Natural killer cell (primary cell): ENCODE results near the gene ULK4. TPM values are rescaled to one million over a fixed set of nuclear protein-coding genes. Genes with fewer than 3 reads are reported as not detected.

Source experiments
- ATAC-seq, 3 donors: fragments of 150-1000 bp in 2 of 3; fragments of 200-7000 bp in 1 of 3; cut with Tn5 transposase; 1 replicate in 1 of 3; 2 replicates in 2 of 3; pipeline ENCODE4 v1.10.0; 2021; ENCODE audit warnings: mild to moderate bottlenecking in 2 of 3, moderate library complexity in 2 of 3
- DNase-seq, 2 donors: peaks; one replicate each; pipeline versions ENCODE4 v3.0.0 to v3.0.0-alpha.2; 2013 to 2021; ENCODE audit warnings: mixed read lengths in 1 of 2
- H3K27ac ChIP-seq: one replicate; pipeline ENCODE4 v1.5.1; 2013; ENCODE audit warnings: mild to moderate bottlenecking, low read length
- H3K27me3 ChIP-seq: one replicate; pipeline ENCODE4 v1.6.1; 2013; ENCODE audit warnings: low read length; ENCODE audit not compliant: control insufficient read depth, insufficient read depth
- H3K36me3 ChIP-seq: one replicate; pipeline ENCODE4 v1.6.1; 2013; ENCODE audit warnings: low read length; ENCODE audit not compliant: control insufficient read depth, insufficient read depth
- H3K4me1 ChIP-seq: one replicate; pipeline ENCODE4 v1.6.1; 2013; ENCODE audit warnings: low read length; ENCODE audit not compliant: control insufficient read depth, insufficient read depth
- H3K4me3 ChIP-seq: one replicate; pipeline ENCODE4 v1.5.1; 2013; ENCODE audit warnings: low read length
- H3K9me3 ChIP-seq: one replicate; pipeline ENCODE4 v1.6.1; 2013; ENCODE audit warnings: low read length; ENCODE audit not compliant: control insufficient read depth, insufficient read depth
- H3K27ac Mint-ChIP-seq, 2 donors: one replicate each; pipeline ENCODE4 v1.8.0; 2022; ENCODE audit warnings: mild to moderate bottlenecking in 2 of 2, mixed read lengths in 2 of 2, moderate library complexity in 1 of 2
- H3K27me3 Mint-ChIP-seq, 2 donors: one replicate each; pipeline ENCODE4 v1.8.0; 2022; ENCODE audit warnings: low read depth in 2 of 2, mixed read lengths in 2 of 2
- H3K36me3 Mint-ChIP-seq: one replicate; pipeline ENCODE4 v1.8.0; 2022; ENCODE audit warnings: mixed read lengths
- H3K4me1 Mint-ChIP-seq, 2 donors: one replicate each; pipeline ENCODE4 v1.8.0; 2022; ENCODE audit warnings: mixed read lengths in 2 of 2
- H3K4me3 Mint-ChIP-seq: one replicate; pipeline ENCODE4 v1.8.0; 2022; ENCODE audit warnings: mild to moderate bottlenecking, moderate library complexity, mixed read lengths
- H3K9me3 Mint-ChIP-seq, 2 donors: one replicate each; pipeline ENCODE4 v1.8.0; 2022; ENCODE audit warnings: mixed read lengths in 2 of 2
- CTCF ChIP-seq: fragments of 200-600 bp; IDR thresholded peaks from one replicate; pipeline ENCODE4 v1.8.0; 2022; ENCODE audit warnings: antibody characterized with exemption
- WGBS: methylation state at CpG from one replicate; pipeline ENCODE4 v1.1.7; 2013; ENCODE audit warnings: missing lambda C conversion rate; ENCODE audit not compliant: insufficient coverage; 5-methylcytosine and 5-hydroxymethylcytosine counted together
- intact Hi-C: fragments of 100-400 bp; cut with micrococcal nuclease; formaldehyde crosslinking; loops from one replicate; pipeline ENCODE4 v1.14.2; 2022
- total RNA-seq, 4 donors: library from RNA; stranded (reverse); fragments of 120-200 nt in 1 of 4; gene quantifications; one replicate each; pipeline versions ENCODE4 v1.2.3 to v1.2.4, GENCODE V29; 2013 to 2022

Gene ULK4
- total RNA-seq, 3 donors from 2014 or later (not counting 1 experiment from before 2014, with no cell fraction given) = 19.2 to 25.7 (median 21.2) TPM

DNA sequence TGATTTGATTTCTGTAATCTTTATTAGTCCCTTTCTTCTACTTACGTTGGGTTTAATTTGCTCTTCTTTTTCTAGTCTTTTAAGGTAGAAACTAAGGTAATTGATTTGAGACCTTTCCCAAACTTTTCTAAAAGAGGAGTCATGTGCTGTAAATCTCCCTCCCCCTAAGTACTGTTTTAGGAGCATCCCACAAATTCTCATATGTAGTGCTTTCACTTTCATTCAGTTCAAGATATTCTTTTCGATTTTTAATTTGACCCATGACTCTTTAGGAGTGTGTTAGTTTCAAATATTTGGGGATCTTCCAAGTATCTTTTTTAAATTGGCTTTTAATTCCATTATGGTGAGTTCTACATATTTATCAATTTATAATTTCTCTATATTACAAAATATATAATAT lies 520.8 kb downstream of the ULK4 start:
- DNase-seq (no peak), ATAC-seq (no peak)
- Mint-ChIP-seq H3K9me3 (peaks cover 0 to 3% of the 10 kb centered on the region in 2 donors), H3K4me1 (no peaks in the 10 kb centered on the region), H3K27me3 (no peaks in the 10 kb centered on the region), H3K27ac (no peak overlapping the region), H3K36me3 (no peaks in the 10 kb centered on the region), H3K4me3 (no peak overlapping the region)
- intact Hi-C loops = no loop called here
- no CpG with 5 or more reads among the region's 2 CpGs for WGBS
- Histone ChIP-seq H3K9me3 (no peaks in the 10 kb centered on the region), H3K4me3 (no peak overlapping the region), H3K4me1 (no peaks in the 10 kb centered on the region), H3K27ac (no peak overlapping the region), H3K27me3 (no peaks in the 10 kb centered on the region), H3K36me3 (no peaks in the 10 kb centered on the region)
- no peak for TF ChIP-seq CTCF

- H3K27ac Mint-ChIP-seq = no peak overlapping the region
- DNase-seq = no peak
- no peaks in the 10 kb centered on the region for H3K4me1 ChIP-seq
- intact Hi-C loops = no loop called here
- no peaks in the 10 kb centered on the region for H3K36me3 ChIP-seq
- H3K9me3 ChIP-seq = no peaks in the 10 kb centered on the region
- no peaks in the 10 kb centered on the region for H3K27me3 Mint-ChIP-seq
- no peak overlapping the region for H3K27ac ChIP-seq
- H3K27me3 ChIP-seq = no peaks in the 10 kb centered on the region
- H3K36me3 Mint-ChIP-seq = no peaks in the 10 kb centered on the region
- no peaks in the 10 kb centered on the region for H3K4me1 Mint-ChIP-seq
- 100% methylated on average over 1 of the region's 1 CpG for WGBS
- no peak for ATAC-seq
- H3K4me3 Mint-ChIP-seq = no peak overlapping the region
- TF ChIP-seq CTCF = no peak
- H3K9me3 Mint-ChIP-seq = peaks cover 0 to 3% of the 10 kb centered on the region in 2 donors
- no peak overlapping the region for H3K4me3 ChIP-seq
These were observed 524.9 kb downstream of the ULK4 start for GRCh38 chr3:41436983-41437382.

- no peak for TF ChIP-seq CTCF
- Histone ChIP-seq H3K27me3 (no peaks in the 10 kb centered on the region), H3K4me1 (no peaks in the 10 kb centered on the region), H3K27ac (no peak overlapping the region), H3K36me3 (no peaks in the 10 kb centered on the region), H3K4me3 (no peak overlapping the region), H3K9me3 (no peaks in the 10 kb centered on the region)
- Mint-ChIP-seq H3K36me3 (no peaks in the 10 kb centered on the region), H3K4me3 (no peak overlapping the region), H3K4me1 (no peaks in the 10 kb centered on the region), H3K27ac (no peak overlapping the region), H3K27me3 (no peaks in the 10 kb centered on the region), H3K9me3 (peaks cover 0 to under 1% of the 10 kb centered on the region in 2 donors)
- no peak for ATAC-seq
- 100% methylated on average over 2 of the region's 2 CpGs for WGBS
- intact Hi-C loops = no loop called here
- no peak for DNase-seq
These were observed 527.1 kb downstream of the ULK4 start for GRCh38 chr3:41434781-41435180.

DNA sequence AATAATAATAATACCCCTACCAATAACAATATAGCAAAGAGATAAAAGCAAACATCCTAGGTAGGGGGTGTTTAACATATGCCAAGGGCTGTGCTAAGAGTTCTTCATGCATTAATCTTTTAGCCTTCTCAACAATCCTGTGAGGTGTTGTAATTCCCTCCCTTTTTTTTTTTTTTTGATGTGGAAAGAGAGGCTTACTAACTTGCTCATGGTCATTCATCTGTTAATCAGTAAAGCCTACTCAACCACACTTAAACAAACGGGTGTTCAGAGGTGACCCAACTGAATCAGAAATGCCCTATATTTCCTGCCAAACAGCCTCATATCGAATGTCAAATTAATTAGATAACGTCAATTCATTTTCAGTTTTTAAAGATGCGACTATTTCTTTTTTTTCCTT lies 530.5 kb downstream of the ULK4 start:
- Mint-ChIP-seq H3K4me1 (peaks cover 0 to 6% of the 10 kb centered on the region in 2 donors), H3K36me3 (peaks cover 3% of the 10 kb centered on the region), H3K27me3 (no peaks in the 10 kb centered on the region)

More for the DNA sequence above, 530.5 kb downstream of the ULK4 start:
- no peak overlapping the region for H3K4me3 Mint-ChIP-seq
- no peak overlapping the region for H3K4me3 ChIP-seq
- H3K9me3 Mint-ChIP-seq = peaks cover 2% of the 10 kb centered on the region in 2 donors
- no peaks in the 10 kb centered on the region for H3K4me1 ChIP-seq
- H3K27ac Mint-ChIP-seq = no peak overlapping the region
- no peak for TF ChIP-seq CTCF
- no peak for DNase-seq
- H3K27me3 ChIP-seq = no peaks in the 10 kb centered on the region
- WGBS = 91% methylated on average over 4 of the region's 4 CpGs
- H3K36me3 ChIP-seq = no peaks in the 10 kb centered on the region
- H3K27ac ChIP-seq = no peak overlapping the region
- no peaks in the 10 kb centered on the region for H3K9me3 ChIP-seq
- intact Hi-C loops = no loop called here
- ATAC-seq = no peak
